ENCODE results near the gene USP48.

USP48 gene

DNA sequence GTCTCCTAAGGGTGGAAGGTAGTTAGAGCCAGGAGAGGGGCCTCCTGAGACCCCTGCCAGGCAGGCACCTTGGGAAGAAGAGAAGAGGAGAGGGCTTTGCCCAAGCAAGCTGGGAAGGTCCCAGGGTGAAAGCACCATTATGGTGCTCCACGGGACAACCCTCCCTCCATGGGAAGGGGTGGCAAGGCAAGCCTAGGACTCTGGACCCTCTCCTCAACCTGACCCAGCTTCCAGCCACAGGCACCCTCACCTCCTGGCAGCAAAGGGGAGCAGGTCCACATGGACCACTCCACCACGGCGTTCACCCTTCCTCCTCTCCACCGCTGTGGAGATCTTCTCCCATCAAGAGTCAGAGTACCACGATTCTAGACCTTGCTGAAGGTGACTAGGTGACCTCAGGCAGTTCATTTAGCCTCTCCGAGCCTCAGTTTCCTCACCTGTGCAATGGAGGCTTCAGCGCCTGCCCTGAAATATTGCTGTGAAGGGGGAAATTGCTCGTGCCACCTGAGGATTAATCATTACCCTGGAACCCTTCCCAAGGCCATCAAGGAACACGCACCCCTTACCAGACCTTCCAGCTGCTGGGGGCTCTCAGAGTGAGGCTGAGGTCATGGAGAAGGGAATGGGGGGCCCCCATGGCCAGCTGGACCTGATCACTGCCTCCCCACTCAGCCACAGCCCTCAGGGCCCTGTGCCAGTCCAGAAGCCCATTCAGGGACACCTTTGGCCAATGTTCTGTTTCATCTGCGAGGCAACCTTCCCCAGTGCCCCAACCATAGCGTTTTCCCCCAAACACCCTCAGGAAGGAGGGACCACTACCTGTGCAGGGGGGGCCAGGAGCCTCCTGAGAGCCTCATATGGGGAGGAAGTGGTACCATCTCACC is 115.4 kb downstream of the USP48 start:
- FAIRE-seq, result no peak

DNA sequence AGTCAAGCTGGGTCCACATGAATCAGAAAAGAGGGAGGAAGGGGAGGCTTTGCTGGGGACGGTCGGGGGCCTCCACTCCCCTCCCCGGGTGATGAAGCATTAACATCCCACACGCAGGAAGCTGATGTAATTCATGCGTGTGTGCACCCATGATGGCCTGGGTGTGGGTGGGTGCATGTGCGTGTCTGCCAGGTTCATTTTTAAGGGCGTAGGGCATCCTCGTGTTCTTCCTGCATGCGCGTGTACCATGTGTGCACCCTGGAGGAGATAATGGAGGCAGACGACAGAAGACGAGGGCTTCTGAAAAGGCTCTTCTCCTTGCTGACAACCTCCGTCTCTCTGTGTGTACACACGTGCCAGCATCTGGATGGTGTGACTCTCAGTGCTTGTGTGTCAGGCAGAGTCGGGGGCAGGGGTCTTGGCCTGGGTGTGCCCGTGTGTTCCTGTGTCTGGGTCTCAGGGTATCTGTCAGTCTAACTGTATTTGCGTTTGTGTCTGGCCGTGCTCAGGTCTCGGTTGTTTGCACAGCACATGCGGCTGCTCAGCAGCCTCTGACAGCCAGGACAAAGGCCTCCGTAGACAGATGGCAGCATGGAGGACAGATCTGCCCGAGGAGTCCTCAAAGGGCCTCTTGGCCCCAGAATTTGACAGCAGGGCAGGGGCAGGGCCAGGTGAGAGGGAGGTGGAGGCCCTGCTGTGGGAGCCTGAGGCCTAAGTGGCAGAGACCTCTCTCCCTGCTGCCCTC is 116.2 kb downstream of the USP48 start:
- FAIRE-seq, result no peak

DNA sequence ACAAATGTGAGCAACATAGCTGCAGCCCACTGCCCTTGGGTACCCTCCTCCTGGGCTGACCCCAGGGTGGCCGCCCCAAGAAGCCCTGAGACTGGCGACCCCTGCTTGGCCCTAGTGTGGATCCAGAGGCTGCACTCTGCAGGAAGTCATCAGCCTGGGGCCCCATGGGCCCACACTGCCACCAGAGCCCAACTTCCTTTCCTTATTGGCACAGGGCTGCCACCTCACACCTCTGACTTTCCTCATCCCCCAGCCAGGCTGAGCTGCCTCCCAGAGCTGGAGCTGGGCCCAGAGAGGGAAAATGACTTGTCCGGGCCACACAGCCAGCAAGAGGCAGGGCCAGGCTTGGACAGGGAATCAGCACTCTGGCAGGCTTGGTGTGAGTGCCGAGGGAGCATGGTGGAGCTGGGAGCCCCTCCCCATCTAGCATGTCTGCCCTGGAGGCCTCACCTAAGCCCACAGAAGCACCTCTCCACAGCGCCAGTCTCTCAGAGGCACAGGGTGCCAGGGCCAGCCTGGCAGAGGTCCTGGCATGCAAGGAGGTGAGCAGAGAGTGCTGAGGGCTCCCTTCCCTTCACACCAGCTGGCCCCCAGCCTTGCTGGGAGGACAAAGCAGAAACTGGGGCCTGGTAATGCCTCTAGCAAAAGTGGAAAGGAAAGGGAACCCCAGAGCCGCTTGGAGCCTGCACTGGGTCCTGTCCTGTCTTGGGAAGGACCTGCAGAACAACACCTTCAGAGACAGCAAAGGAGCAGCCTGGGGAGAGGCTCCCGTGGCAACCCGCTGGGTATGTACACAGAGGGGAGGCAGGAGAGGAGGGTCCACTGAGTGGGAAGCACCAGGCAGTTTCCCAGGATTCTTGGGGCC is 117.0 kb downstream of the USP48 start:
- no peak for FAIRE-seq

DNA sequence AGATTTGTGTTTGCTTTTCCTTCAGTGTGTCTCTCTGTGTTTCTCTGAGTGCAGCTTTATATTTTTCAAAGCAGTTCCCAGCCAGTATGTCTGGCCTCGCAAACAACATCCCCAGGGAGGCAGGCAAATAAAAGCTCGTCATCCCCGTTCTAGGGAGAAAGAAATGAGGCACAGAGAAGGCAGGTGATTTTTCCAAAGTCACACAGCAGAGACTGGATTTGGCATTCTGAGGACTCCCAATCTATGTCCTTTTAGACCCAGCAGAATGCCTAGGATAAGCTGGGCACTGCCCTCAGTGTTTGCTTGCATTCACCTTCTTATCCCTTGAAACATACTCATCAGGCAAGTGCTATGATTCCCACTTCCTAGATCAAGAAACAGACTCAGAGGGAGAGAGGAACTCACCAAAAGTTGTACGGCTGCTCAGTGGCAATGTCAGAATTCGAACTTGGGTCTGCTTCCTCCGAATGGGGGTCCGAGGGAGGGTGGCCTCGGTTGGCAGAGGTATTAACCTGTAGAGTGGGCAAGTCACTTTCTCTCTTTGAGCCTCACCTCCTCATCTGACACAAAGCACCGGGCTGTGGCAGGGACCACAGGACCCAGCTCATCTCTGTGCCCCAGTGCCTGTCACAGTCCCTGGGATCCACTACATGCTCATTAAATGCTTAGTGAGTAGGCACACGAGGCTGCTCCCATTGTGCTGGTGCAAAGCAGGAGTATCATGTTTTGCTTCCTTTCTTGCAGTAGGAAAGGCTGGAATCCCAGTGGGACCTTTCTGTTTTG is 118.0 kb downstream of the USP48 start:
- no peak for FAIRE-seq

DNA sequence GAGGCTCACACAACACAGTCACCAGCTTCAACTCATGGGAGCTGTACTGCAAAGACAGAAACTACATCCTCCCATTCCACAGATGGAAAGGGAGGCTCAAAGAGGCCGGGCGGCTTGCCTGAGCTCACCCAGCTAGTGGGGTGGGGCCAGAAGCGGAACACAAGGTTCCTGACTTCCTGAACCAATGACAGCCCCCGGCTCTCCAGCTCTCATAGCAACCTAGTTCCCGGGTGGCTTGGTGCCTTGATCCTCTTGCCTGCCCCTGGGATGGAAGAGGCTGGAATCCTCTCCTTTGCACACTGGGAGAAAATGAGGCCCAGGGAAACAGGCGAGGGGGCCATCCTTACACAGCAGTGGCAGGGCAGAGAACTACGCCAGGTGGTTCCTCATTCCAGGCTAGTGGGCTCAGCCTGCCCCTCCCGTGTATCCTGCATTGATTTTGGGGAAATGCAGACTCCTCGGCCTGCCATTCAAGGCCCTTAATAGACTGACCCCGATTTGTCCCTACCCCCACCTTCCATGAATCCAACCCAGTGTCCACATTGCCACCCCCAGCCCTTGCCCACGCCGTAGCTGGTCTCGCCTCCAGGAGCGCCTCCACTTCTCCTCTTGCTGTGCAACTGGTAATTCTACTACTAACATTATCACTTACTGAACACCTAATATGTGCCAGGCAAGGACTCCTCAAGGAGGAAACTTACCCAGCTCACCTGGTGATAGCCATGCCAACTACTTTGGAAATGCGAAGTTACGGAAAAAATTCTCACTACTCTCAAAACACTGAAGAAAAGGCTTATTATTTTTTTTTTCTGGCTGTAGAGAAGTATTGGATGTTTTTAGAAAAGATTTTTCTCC is 118.8 kb downstream of the USP48 start:
- FAIRE-seq, result no peak

DNA sequence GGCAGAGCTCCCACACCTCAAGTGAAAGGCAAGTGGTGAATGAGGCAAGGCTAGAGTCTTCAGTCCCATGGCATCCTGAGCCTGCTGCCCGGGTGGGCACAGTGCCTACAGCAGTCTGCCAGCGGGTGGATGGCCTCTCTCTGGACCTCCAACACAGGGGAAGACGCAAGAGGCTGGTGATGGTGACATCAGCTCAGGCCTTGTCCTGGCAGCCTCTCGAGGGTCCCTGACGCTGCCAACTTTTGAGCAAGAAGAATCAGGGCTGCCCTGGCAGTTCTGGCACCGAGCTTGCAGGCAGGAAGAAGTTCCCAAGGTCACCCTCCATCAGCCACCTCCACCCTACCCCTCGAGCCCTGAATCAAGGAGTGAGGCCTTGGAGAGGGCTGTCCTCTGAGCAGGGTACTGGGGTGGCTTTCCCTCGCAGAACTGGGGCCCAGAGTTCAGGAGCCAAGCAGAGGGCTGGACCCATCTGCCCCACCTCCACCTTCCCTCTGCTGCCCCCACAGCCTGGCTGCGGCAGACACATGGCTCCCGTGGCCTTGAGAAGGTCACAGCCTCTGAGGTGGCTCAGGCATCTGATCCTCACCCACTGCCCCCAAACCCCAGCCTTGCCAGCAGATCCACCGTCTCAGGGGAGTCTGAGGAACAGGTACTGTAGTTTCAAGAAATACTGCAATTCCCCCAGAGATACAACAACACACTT is 119.5 kb downstream of the USP48 start:
- no peak for FAIRE-seq

DNA sequence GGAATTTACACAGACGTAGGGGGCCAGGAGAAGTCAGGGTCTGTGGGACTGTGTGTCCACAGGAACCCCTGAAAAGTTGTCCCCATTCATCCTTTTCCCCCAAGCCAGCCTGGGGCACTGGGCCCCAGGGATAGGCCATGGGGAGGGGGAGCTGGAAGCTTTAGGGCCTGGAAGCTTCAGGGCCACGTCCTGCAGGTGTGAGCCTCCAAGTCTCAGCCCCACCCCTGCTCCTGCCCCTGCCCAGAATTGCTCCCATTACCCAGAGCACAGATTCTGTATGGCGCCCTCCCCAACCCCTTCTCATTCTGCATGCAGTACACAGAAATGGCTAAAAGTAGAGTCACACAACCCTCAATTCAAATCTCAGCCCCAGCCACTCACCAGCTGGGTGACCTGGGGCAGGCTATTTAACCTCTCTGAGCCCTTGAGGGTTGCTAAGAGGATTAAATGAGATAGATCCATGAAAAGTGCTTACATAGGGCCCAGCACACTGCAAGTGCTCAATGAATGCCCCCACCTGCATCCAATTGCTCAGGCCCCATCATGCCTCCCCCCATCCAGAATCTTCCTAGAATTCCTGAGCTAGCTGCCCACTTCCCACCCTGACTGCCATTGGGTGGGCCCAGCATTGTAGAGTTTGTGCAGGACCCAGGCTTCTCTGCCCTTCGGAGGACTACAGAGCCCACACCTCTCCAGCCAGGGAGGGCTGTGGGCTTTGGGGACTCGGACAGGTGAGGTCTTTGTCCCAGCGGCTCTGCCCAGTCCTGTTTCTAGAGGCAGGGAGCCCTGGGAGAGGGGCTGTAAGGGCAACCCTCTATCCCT is 120.3 kb downstream of the USP48 start:
- no peak for FAIRE-seq

DNA sequence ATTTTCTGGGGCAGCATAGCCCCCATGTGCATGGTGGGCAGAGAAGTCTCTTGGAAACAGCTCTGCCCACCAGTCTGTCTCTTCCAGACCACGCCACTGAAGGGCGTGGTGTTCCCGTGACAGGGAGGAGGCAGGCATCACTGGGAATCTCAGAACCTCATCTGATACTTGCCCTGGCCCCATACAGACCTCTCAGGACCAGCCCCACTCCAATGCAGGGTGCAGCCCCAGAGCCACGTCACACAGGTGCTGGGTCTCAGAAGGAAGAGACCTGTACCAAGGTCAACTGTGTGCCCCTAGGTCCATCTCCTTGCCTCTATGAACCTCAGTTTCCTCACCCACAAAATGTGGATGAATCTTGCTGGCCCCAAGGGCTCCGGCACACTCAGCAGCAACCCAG is 121.1 kb downstream of the USP48 start:
- no peak for FAIRE-seq

DNA sequence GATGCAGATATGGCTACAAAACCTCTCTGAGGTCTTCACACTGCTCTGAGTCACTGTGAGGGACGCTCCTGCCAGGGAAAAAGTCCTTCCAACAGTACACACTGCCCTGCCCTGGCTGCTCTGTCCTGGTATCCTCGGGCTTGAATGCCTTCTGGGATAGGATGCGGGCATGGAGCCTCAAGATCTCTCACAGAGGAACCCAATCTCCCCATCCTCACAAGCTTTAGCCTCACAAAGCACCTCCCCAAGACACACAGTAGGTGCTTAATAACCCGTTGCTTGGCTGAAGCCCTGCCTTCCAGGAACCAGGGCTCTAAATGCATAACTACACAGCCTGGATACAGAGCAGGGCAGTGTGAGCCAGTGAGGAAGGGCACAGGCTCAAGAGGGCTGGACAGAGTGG is 123.0 kb downstream of the USP48 start:
- FAIRE-seq, result no peak

DNA sequence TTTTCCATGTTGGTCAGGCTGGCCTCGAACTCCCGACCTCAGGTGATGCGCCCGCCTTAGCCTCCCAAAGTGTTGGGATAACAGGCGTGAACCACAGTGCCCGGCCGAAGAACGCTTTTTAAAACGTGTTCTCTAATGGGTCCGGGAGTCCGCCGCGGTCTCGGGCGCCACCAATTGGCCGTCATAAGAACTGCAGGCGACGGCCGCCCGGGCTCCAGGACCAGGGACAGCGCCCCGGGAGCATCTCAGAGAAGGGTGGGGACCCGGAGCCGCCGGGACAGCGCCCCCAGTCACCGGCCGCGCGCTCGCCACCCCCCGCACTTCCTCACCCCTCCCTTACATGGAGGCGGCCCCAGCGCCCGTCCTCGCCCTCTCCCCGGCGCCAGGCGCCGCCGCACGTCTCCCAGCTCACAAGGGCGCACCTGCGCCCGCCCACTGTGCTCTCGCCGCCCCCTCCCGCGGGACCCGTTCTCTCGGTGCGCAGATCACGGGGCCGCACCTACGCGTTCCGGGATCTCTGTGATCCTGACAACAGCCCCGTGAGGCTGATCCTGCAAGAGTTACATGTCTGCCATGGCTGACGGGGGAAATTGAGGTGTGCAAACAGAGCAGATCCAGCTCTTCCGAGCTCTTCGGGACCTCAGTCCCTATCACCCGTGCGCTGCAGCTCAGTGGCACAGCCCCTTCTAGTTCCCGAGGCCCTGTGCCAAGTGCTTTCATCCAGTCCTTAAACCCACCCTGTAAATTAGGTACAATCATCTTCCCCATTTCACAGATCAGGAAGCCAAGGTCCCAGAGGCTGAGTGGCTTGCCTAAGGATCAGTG is 123.6 kb downstream of the USP48 start:
- no peak for FAIRE-seq

DNA sequence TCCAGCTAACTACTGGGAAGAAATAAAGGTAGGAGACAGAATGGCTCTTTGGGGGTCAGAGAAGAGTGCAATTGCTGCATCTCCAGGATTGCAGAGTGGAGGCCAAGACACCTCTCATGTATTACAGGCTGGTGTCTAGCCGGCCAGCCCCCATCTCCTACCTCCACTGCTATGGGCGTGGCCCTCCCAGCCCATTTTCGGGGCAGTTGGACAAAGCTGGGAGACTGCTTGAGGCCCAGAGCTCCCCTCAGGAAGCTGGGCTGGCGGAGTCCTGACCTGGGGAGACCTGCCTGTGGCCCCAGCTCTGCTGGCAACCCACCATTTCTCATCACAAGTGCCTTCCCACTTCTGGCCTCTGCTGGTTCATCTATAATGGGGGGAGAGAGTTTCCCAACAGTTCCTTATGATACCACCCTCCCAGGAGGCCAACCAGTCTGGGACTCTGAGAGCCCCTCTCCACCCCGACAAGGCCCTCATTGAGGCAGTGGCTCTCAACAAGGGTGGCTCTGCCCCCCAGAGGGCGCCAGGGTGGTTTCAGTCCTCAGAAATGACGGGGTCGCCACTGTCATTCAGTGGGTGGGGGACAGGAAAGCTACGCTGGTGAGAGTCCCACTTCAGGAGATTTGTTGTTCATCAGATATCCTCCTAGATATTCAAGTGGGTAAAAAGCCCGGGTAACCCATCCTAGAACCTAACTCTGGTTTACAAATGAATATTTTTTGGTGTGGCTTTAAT is 125.3 kb downstream of the USP48 start:
- FAIRE-seq, result no peak

DNA sequence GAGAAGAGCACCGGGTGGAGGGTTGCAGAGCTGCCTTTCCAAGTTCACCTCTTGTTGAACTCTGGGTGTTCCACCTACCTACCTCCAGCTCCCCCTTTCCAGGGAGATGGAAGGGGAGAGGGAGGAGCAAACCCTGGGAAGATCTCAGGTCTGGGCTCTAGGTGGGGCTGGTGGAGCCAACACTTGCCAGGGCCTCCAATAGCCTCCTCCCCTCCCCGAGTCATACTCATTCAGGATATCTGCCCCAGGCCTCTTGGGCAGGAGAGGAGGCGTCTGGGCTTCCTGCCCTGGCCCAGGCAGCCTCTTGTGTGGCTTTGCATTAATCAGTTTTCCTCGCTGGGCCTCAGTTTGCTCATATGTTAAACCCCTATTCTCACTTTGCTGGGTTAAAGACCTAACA is 127.2 kb downstream of the USP48 start:
- no peak for FAIRE-seq

DNA sequence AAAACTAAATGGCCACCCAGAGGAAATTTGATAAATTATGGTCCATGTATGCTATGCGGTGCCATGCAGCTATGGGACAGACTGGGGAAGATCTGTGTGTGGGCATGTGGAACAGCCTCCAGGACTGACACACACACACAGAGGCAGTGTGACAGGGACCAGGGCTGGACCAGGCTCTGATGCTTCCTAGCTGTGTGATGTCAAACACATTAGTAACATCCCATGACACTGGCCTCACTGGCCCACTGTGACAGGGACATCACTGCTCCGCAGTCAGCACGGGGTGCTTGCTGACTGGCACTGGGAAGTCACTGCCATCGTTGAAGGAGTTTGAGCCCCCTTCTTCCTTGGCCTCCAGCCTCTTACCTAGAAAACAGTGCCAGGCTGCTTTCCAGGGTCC is 127.7 kb downstream of the USP48 start:
- FAIRE-seq, result no peak

DNA sequence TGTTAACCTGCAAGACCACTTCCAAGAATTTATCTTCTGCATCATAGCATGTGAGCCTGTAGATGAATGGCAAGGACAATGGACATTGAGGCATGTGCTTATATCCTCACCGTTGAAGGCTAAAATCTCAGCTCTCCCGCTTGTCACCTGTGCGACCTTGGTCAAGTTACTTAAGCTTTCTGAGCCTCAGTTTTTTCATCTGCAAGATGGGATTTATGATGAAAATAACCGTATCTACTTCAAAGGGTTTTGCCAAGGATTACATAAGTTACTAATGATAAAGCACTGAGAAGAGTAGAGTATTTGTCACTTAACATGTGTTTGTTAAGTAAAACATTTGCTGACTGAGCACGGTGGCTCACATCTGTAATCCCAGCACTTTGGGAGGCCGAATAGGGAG is 128.7 kb downstream of the USP48 start:
- FAIRE-seq, result no peak

DNA sequence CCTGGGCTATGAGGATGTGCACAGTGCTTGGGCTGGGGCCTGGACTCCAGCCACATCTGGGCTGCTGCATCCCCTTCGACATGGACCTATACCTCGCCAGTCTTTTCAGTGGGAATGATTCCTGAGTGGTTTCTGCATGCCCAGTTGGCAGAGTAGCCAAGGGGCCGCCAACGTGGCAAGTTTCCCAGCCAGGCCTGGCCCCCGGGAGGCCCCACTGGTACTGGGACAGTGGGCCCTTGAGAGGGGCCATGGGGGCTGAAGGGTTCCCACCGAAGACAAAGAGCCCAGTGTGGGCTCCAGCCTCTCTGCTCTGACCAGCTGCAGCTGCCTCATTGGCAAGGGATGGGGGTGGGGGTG is 129.2 kb downstream of the USP48 start:
- FAIRE-seq, result no peak

DNA sequence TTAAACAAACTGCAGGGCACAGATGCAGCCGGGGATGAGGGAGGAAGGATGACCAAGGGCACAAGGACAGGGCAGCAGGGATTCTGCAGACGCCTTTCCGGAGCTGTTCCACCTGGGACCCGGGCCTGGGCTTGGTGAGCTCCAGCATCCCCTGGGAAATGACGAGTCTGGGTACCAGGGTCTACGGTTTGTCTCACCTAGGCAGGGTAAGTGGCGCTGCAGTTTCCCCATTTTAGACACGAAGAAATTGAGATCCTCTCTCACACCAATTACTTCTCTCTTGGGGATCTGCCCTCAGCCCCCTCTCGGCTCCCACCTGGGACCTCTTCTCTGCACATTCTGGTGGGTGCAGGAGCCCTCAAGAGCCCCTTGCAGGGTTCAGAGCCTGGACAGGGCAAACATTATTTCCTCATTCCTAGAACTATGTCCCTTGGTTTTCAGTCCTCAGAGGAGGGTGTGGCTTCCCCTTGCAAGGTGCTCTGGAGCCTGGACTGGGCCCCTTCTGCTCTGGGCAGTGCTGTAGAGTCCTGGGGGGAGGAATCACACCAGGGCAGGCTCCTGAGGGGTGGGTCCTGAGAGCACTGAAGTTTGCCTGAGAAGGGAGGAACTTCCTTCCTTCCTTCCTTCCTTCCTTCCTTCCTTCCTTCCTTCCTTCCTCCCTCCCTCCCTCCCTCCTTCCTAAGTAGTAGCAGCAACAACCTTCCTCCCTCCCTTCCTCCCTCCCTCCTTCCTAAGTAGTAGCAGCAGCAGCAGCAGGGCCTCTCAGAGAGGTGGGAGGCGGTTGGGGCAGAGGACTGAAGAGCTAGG is 129.8 kb downstream of the USP48 start:
- FAIRE-seq, result no peak

All from colon (tissue), 2 donors.